GM18519 (cell line): ENCODE measurements around the gene CNIH4.
"Not testable (repeated sequence)": the region's sequence is repeated elsewhere in the genome, so short reads cannot be mapped to it uniquely, and the experiment has no call there.

Experiments used
- ATAC-seq: cut with Tn5 transposase; IDR thresholded peaks from one replicate; pipeline ENCODE4 v1.9.1; 2021; ENCODE audit warnings: mild to moderate bottlenecking, moderate library complexity; ENCODE audit not compliant: unreplicated experiment, low FRiP score

CNIH4 gene

GRCh38 chr1:224343679-224344078, 13.0 kb upstream of the CNIH4 start:
- ATAC-seq, result no peak

- no peak for ATAC-seq
Measured at GRCh38 chr1:224348137-224348536, 8.5 kb upstream of the CNIH4 start.

- not testable (repeated sequence) for ATAC-seq
Measured at GRCh38 chr1:224349716-224350115, 7.0 kb upstream of the CNIH4 start.

GRCh38 chr1:224352436-224353085, 4.1 kb upstream of the CNIH4 start:
- not testable (repeated sequence) for ATAC-seq

GRCh38 chr1:224353975-224354925, 2.4 kb upstream of the CNIH4 start:
- ATAC-seq, result no peak

- no peak for ATAC-seq
Measured at GRCh38 chr1:224357626-224358124, 996 bp downstream of the CNIH4 start.

- ATAC-seq, result no peak
Measured at GRCh38 chr1:224358237-224358636, 1.6 kb downstream of the CNIH4 start.

- no peak for ATAC-seq
Measured at GRCh38 chr1:224359207-224359606, 2.5 kb downstream of the CNIH4 start.

- ATAC-seq, result peak; percentile 84
Measured at GRCh38 chr1:224368409-224368808, 11.7 kb downstream of the CNIH4 start.

- no peak for ATAC-seq
Measured at GRCh38 chr1:224373008-224373590, 16.4 kb downstream of the CNIH4 start.

- ATAC-seq, result no peak
Measured at GRCh38 chr1:224375059-224375458, 18.4 kb downstream of the CNIH4 start.

GRCh38 chr1:224377676-224378006, 21.0 kb downstream of the CNIH4 start:
- peak; percentile 63 for ATAC-seq

- ATAC-seq, result no peak
Measured at GRCh38 chr1:224378855-224379631, 22.4 kb downstream of the CNIH4 start.

GRCh38 chr1:224380003-224380402, 23.3 kb downstream of the CNIH4 start:
- peak; percentile 65 for ATAC-seq

- no peak for ATAC-seq
Measured at GRCh38 chr1:224381880-224382548, 25.3 kb downstream of the CNIH4 start.

- ATAC-seq, result no peak
Measured at GRCh38 chr1:224383218-224383617, 26.5 kb downstream of the CNIH4 start.

- ATAC-seq, result no peak
Measured at GRCh38 chr1:224387302-224387912, 30.7 kb downstream of the CNIH4 start.

- no peak for ATAC-seq
Measured at GRCh38 chr1:224387943-224388342, 31.3 kb downstream of the CNIH4 start.

- no peak for ATAC-seq
Measured at GRCh38 chr1:224390517-224390916, 33.8 kb downstream of the CNIH4 start.
